Smooth muscle cell of the brain vasculature (primary cell): ENCODE measurements around the gene ULBP2.

Source experiments
- DNase-seq: peaks from one replicate; pipeline ENCODE4 v3.0.0-alpha.2; 2012; ENCODE audit warnings: low read depth, low spot score

ULBP2 gene, protein sequence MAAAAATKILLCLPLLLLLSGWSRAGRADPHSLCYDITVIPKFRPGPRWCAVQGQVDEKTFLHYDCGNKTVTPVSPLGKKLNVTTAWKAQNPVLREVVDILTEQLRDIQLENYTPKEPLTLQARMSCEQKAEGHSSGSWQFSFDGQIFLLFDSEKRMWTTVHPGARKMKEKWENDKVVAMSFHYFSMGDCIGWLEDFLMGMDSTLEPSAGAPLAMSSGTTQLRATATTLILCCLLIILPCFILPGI

DNA sequence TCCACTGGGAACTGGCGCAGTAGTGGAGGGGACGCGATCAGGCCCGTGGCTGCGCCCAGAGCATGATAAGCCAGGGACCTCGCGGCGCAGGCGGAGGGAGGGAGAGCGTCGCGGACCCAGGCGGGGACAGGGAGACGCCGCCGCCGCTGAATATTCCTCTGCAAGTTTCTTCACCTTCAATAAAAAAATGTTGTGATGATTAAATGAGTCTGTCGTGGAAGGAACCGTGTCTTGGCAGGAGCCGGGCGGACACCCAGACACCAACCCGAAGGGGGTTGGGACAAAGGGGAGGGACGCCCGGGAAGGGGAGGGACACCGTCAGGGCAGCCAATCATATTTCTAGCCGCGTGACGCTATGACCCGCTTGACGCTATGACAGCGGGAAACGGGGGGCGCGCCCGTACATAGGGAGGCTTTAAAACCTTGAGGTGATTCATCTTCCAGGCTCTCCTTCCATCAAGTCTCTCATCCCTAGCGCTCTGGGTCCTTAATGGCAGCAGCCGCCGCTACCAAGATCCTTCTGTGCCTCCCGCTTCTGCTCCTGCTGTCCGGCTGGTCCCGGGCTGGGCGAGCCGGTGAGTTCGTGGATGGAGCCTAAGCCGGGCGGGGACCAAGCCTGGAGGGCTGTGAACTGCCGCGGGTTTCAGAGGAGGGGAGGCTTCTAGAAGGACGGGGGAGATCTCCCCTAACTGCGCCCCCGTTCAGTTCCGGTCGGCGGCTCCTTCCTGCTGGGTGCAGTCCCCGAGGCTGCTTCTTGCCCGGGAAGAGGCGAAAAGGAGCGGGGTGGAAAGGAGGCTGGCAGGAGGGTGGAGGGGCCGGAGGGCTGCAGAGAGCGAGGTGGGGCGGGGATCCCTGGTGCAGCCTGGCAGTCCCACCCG is at the start of gene ULBP2:
TSS of gene ULBP2 (plus strand) at position 432 of the 878 bp plus-strand sequence. CDS start at position 491, 59 bp downstream.
- peak; percentile 81 for DNase-seq

DNA sequence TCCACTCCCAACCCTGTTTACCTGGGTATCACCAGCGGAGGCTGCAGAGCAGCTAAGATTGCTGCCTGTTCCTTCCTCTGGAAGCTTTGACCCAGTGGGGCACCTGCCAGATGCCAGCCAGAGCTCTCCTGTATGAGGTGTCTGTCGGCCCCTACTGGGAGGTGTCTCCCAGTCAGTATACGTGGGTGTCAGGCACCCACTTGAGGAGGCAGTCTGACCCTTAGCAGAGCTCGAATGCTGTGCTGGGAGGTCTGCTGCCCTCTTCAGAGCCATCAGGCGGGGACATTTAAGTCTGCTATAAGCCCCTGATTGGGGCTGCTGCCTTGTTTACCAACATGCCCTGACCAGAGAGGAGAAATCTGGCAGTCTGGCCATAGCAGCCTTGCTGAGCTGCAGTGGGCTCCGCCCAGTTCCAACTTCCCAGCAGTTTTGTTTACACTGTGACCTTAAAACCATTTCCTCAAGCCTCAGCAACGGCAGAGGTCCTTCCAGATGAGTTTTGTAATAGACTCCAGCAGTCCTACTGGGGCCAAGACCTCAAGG is 46.7 kb upstream of the ULBP2 start:
- peak; percentile 36 for DNase-seq

DNA sequence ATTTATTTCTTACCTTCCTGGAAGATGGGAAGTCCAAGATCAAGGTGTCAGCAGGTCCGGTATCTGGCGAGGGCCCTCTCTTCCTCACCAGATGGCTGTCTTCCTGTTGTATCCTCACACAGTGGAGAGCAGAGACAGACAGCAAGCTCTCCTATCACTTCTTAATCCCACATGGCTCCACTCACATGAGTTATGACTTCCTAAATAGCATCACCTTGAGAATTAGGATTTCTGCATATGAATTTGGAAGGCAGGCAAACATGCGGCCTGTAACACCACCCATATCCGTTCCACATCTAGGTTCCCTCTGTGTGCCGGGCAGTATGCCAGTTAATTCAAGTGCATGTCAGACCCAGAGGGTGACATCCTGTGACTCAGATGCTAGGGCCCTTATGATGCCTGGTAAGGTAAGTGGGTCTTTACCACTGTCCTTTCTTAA is 46.0 kb upstream of the ULBP2 start:
- DNase-seq: peak; percentile 37

DNA sequence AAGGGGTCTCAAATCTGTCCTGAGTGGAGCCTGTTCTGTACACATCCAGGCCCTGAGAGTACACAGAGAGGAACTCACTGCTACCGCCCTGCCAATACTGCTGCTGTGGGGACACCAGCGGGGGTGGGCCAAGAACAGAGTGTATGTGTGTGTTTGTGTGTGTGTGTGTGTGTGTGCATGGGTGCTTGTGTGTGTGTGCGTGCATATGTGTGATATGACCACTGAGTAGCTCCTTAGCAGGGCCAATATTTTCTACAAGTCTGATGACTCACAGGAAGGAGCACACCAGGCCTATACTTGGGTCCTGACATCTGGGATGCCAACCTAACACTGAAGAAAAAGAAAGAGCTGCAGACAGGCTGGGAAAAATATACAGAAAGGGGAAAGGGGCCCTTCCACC is 45.3 kb upstream of the ULBP2 start:
- DNase-seq: peak; percentile 17

DNA sequence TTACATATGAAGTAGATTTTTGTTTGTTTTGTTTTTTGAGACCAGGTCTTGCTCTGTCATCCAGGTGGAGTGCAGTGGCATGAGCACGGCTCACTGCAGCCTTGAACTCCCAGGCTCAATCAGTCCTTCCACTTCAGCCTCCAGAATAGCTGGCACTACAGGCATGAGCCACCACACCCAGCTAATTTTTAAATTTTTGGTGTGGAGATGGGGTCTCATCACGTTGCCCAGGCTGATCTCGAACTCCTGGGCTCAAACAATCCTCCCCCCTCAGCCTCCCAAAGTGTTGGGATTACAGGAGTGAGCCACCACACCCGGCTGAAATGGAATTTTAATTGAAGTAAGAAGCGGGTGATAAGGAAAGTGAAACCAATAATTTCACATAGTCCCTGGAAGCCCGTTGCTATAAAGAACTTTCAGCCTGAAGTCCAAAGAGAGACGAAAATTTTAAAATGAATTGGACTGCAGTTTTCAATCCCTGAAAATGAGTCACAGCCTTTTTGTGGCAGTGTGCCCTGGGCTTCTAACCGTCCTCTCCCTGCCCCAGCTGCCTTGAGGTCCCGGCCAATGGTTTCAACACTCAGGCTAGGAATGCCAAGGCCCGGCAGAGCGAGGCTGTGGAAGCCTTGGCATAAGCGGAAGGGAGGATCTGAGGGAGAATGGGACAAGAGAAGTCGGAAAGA is 44.7 kb upstream of the ULBP2 start:
- peak; percentile 15 for DNase-seq

DNA sequence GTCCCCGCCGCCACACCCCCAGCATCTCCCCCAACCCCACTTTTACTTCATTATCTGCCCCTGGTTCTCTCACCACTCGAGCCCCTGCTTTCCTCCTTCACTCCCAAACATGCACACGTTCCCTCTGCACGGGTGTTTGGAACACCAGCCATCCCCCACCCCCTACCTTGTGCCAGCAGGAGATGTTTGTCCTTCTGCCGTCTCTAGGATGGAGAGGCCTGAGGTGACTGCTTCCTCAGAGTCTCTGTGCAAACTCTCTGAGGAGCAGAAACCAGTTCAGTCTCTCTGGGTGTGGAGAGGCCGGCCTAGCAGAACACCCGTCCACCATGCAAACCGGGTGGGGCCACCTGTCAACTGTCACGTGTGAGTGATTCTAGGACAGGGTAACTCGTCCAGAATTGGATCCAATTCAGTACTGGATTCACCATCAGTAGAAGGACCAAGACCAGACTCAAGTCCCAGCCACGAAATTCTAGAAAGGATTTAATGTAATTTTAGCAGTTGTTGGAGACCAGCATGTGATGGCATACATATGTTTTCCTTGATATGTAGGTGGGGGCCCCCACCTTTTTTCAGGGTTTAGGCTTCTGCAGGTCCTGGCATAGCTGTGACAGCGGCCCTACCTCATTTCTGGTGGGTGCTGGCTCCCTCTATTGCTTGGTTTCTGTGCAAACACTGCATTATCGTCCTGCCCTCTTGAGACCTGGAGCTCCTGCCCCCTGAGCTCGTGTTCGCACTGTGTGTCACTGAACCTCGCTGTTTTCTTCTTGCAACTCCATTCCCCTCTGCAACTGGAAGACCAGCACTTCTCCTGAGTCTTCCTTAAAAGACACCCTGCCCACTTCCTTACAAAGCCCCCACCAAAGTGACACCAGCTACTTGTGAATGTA is 43.7 kb upstream of the ULBP2 start, which contains the start of gene RAET1E:
TSS of gene RAET1E (minus strand) at position 259 of the 890 bp plus-strand sequence. CDS start 7,212 bp downstream, outside the sequence.
- DNase-seq: no peak

DNA sequence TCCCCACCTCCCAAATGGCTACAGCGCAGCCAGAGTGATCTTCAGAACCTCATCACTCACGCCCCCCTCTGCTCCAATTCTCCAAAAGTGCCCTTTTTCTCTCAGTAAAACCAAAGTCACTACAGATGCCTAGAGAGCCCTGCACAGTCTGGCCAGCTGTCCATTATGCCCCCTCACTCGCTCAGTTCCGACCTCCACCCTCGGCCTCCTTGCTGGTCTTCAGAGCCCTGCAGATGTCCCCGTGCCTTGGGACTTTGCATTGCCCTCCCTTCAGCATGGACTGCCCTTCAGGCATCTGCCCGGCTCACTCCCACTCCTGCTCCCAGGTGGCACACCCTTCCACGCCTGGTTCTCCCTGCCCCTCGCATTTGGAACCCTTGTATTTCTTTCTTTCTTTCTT is 42.8 kb upstream of the ULBP2 start:
- DNase-seq: no peak

DNA sequence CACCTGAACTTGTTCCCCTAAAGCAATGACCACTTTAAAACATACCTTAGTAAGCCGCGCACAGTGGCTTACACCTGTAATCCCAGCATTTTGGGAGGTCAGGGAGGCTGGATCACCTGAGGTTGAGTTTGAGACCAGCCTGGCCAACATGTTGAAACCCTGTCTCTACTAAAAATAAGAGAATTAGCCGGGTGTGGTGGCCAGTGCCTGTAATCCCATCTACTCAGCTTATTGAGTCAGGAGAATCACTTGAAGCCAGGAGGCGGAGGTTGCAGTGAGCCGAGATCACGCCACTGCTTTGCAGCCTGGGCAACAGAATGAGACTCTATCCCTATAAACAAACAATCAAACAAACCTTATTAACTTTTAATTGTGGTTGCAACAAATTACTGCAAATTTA is 42.3 kb upstream of the ULBP2 start:
- DNase-seq: no peak

DNA sequence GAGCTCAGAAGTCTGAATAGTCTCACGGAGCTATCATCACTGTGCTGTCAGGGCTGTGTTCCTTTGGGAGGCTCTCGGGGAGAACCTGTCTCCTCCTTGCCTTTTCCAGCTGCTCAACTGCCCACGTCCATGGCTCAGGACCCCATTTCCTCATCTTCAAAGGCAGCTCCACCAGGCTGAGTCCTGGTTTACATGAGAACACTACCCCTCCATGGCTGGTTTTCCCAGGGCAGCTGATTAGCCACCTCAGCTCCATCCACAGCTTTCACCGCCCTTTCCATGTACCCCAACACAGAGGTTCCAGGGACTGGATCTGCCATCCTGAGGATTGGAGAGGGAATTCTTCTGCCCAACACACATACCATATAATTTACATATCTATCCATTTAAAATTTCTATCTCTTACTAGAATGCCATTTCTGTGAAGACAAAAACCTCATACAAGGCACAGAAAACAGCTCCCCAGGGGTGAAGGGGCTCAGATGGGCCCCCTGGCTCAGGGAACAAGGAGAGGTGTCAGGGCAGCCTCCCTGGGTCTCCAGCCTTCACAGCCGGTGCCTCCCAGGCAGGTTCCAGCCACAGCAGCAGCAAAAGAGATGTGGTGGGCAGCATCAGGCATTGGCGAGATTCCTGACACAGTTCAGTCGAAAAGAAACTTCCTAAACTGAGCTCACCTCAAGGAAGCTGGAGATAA is 41.7 kb upstream of the ULBP2 start:
- no peak for DNase-seq

DNA sequence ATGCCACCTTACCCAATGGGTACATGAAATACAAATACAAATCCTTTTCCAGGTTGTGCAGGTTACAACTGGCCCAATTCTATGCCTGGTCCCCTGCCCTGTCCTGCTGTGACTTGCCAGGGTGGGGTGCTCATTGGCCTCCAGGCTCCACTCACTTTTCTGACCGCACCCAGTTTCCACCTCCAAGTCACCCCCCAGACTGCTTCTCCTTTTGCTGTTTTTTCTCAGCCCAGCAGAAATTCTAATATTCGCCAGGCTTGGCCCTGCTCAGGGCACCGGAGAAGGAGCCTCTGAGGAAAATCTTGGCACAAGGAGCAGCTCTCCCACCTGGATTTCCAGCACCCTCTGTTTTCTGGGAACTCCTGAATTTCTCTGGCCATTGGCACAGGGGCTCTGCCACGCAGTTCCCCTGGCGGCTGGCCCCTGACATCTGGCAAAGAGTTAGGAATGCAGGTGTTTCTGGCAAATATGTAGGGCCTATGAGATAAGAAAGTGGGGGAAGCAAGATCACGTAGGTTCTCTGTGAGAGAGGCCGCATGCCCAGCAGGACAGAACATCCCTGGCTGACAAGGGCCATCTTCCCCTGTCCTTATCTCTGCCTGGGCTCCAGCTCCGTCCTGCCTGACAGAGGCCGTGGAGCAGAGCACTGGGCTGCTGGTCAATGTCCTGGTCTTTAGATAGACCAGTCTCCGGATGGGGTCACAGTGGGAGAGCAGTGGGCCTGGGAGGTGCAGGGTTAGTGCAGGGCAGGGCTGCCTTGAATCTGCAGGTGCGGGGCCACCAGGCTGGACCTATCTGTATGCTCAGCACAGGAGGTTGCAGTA is 41.0 kb upstream of the ULBP2 start:
- no peak for DNase-seq

DNA sequence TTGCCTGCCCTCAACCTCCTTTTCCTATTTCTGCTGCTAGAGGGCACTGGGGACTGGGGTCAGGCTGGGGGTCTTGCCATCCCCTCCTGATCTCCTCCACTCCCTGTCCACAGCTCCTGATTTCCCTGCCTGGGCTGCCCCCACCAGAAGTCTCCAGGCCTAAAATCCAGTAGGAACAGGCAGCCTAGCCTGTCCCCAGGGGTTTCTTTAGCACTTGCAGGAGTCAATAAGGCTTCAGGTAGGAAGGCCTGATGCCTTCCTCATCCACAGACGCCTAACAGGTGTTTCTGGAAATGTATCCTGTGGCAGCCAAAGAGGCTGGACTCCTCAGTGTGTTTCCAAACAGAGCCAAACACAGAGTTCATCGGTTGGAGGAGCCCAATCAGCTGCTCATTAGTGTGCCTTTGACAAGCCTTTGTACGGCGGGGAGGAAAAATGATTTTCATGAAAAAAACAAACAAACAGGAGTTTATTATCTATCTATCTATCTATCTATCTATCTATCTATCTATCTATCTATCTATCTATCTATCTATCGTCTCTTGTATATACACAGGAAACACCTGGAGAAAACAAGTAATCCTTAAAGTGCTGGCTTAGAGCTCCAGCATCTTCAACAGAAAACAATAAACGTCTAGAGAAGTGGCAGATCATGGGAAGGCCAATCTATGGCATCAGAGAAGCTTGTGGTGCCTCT is 40.2 kb upstream of the ULBP2 start:
- DNase-seq: no peak

DNA sequence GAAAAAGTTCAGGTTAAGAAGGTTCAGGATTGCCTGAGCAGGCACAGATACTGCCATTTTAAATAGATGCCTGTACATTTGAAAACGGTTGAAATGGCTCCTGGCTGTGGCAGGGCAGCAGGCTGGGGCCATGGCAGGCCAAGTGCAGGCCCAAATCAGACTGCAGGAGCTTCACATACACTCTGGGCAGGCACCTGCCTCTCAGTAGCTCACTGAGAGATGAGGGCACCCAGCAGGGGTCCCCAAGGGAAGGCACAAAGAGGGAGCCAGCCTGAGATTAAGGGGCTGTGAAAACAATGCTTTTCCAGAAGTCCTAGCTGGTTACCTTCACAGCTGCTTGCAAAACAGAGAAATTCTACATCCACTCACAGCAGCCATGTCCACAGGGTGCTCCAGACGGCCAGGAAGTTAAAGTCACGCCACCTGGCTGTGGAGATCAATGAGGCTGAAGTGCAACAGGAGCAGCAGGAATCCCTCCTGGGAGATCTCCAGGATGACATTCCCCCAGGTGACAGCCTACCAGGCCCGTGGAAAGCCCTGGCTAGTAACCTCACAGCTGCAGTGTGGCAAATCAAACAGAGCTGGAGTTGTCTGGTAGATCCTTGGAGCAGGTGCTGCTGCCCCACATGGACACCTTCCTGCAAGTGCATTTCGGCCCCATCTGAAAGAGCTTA is 37.7 kb upstream of the ULBP2 start:
- no peak for DNase-seq

DNA sequence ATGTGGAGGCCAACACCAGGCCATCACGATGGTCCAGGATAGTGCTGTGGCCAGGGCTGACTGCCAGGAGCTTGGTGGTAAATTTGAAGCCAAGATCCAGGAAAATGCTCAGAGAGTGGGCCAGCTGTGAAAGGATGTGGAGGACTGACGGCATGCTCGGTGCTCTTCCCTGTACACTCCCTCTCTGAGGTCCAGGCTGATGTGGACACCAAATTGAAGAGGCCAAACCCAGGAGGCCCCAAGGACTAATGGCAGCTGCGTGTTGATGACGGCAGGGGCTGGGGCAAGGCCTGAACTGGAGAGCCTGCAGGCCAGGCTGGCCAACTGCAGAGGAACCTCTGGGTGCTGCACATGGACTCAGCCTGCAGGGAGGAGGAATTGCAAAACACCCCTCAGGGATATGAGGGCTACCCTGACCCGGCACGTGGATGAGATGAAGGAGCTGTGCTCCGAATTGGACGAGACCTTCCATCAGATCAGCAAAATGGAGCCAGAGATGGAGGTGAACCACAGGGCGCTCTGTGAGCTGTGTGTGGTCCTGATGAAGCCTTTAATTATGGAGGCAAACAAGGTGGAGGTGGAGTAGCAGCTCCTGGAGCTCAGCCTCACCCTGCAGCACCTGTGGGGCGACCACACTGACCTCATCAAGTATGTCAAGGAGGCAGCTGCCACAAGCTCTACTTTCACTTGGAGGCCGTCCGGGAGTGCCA is 37.0 kb upstream of the ULBP2 start:
- no peak for DNase-seq

DNA sequence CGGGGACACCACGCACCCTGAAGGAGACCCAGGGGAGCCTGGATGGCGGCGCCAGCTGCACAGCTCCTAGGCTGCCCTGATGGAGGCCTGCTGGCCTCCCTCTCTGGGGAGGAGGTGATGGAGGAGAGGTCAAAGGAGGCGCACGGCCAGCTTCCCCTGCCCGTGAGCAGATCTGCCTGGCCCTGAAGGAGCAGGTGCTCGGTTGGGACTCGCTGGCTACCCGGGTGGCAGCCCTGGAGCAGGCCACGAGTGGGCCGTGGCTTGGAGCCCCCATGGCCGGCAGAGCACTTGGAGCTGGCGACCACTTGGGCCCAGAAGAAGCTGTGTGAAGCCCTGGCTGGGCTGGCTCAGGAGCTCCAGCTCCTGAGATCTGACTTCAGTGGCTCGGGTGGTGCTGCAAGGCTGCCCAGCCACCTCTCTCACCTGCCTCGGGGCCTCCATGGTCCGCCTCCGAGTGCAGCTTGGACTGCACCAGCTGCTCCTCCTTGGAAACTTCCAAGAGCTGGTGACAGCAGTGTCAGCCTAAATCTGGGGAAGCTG is 36.4 kb upstream of the ULBP2 start:
- no peak for DNase-seq

DNA sequence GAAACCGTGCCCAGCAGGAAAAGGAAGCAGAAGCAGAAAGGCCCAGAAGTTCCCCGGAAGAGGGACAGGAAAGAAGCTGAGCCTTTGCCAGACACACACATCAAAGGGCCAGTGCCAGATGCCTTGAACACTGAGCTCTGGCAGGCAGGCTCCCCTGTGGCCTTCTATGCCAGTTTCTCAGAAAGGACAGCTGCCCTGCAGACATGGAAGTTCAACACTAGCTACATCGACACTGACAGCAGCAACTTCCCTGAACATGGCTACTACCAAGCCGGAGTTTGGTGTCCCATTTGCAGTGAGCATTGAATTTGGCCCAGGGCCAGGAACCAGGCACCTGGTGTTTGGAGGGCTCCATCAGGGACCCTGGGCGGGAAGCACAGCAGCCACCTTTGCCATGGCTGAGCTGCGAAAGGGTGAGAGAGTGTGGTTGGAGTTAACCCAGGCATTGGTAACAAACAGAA is 35.9 kb upstream of the ULBP2 start:
- no peak for DNase-seq

DNA sequence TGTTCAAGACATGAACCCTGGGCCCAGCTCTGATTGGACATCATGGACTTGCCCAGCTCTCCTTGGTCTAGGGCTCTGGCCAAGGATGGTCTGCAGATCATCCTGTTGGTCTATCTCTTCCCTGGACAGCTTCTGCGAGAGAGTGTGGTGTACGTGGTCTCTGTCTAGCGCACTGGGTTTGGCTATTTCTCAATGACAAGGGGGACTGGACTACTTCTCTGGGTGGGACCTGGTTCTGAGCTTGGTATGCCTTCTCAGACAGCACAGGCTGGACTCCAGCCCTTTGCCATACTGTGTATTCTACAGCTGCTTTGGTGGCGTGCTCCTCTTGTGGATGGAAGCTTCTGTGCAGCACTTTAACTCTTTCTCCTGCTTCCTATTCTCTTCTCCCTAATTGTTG is 35.4 kb upstream of the ULBP2 start:
- no peak for DNase-seq

DNA sequence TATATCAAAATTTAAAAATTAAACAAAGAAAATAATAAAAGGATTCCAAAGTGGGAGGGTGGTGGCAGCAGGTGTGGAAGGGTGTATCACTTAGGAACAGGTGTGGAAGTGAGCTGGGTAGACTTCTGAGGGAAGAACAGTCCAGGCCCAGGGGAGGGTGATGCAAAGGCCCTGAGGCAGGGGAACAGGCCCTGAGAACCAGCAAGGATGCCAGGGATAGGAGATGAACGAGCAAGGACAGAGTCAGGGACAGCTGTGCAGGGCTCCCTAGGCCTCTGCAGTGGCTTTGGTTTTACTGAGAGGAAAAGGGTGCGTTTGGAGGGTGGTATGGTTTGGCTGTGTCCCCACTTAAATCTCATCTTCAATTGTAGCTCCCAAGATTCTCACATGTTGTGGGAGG is 34.5 kb upstream of the ULBP2 start:
- DNase-seq: no peak
